C4-2B (cell line): Measurements from ENCODE around the gene RD3L.
A peak's percentile ranks its signal among the peaks of the same experiment; 100 is the strongest.

Experiments used
- H3K27ac ChIP-seq: fragments of 450-650 bp; 2 replicates; pipeline ENCODE4 v1.5.1; 2017
- ZFX ChIP-seq: fragments of 450-650 bp; IDR thresholded peaks from 2 replicates; pipeline ENCODE4 v1.6.1; 2017
- TF ChIP-seq, protein P1 (sequence below): fragments of 450-650 bp; conservative IDR thresholded peaks from 2 replicates; pipeline ENCODE4 v1.5.1; 2017; ENCODE audit warnings: mild to moderate bottlenecking

Gene RD3L

GRCh38 chr14:103927566-103927965 lies 14.8 kb downstream of the RD3L start:
- no peak overlapping the region for H3K27ac ChIP-seq
- no peak for TF ChIP-seq ZFX
- TF ChIP-seq, protein P1, sequence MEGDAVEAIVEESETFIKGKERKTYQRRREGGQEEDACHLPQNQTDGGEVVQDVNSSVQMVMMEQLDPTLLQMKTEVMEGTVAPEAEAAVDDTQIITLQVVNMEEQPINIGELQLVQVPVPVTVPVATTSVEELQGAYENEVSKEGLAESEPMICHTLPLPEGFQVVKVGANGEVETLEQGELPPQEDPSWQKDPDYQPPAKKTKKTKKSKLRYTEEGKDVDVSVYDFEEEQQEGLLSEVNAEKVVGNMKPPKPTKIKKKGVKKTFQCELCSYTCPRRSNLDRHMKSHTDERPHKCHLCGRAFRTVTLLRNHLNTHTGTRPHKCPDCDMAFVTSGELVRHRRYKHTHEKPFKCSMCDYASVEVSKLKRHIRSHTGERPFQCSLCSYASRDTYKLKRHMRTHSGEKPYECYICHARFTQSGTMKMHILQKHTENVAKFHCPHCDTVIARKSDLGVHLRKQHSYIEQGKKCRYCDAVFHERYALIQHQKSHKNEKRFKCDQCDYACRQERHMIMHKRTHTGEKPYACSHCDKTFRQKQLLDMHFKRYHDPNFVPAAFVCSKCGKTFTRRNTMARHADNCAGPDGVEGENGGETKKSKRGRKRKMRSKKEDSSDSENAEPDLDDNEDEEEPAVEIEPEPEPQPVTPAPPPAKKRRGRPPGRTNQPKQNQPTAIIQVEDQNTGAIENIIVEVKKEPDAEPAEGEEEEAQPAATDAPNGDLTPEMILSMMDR = no peak

- TF ChIP-seq, protein P1 = no peak
- TF ChIP-seq ZFX = no peak
- H3K27ac ChIP-seq = no peak overlapping the region
Observed at GRCh38 chr14:103925316-103925715, 17.0 kb downstream of the RD3L start.

DNA sequence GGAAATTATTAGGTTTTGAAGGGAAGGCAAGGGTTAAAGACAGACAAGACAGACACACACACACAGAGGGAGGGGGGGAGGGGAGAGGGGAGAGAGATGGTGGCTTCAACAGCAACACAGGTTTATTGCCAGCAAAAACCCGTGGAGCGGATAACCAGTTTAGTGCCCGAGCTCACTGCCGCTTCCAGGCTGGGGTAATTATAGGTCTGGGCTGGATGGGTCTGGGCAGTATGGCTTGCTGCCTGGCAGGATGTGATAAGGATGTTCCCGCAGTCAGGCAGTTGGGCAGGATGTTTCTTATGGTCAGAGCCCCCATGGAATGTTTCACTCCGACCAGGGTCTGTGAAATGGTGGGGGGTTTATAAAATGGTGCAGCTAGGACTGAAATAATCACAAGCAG lies 18.5 kb downstream of the RD3L start:
- TF ChIP-seq, protein P1 = no peak
- no peak for TF ChIP-seq ZFX
- no peak overlapping the region for H3K27ac ChIP-seq

DNA sequence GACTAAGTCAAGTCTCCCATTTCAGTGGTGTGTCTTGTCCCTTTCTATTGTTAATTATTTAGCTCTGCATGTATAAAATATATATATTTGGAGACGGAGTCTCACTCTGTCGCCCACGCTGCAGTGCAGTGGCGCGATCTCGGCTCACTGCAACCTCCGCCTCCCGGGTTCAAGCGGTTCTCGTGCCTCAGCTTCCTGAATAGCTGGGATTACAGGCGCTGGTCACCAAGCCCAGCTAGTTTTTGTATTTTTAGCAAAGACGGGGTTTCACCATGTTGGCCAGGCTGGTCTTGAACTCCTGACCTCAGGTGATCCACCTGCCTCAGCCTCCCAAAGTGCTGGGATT lies 20.5 kb downstream of the RD3L start:
- peak overlapping the region; percentile 90 for H3K27ac ChIP-seq

GRCh38 chr14:103920981-103921854 lies 21.1 kb downstream of the RD3L start:
- peak overlapping the region; percentile 90 for H3K27ac ChIP-seq
- TF ChIP-seq, protein P1 = peak; percentile 100
- TF ChIP-seq ZFX = peak; percentile 95

- no peak for TF ChIP-seq ZFX
- TF ChIP-seq, protein P1 = no peak
- H3K27ac ChIP-seq = no peak overlapping the region
Observed at GRCh38 chr14:103916636-103917262, 25.6 kb downstream of the RD3L start.

GRCh38 chr14:103915616-103916015 lies 26.7 kb downstream of the RD3L start:
- TF ChIP-seq ZFX = no peak
- TF ChIP-seq, protein P1 = no peak
- no peak overlapping the region for H3K27ac ChIP-seq
